ENCODE data around the gene PLCB1.

Gene PLCB1

DNA sequence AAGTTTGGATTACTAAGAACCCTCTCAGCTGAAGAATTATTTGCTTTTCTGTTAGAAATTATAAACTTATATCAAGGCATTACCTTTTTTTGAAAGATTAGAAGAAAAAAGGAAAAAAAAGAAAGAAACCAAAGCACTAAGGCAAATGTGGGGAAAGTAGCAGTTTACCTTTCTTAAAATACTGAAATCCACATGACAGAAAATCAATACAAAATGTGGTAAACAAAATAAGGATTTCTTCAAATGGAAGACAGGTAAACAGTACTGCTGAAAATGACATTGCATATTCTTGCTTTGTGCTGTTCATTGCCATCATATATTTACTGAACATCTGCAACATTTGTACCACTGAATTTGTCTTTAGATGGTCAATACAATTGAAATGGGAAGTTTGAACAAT is 525.6 kb downstream of the PLCB1 start:
- no peak for DNase-seq (ENCODE audit: low read depth in 2 of 2)

DNA sequence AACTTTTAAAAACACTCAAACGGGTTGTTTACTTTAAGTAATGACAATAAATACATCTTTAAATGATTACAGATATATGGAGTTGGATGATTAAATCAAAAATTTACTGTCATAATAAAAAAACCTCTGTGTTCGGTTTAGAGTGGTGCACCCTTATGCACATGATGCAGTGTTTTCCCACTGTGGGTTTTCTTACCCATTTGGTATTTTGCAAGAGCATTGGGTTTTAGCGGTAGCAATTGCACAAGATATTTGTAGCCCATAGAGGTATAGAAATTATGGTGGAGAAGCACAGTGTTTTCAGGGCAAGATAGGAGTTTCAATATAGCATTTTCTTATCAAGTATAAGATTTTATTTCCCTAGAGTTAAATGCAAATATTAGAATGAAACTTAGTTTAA is 526.0 kb downstream of the PLCB1 start:
- no peak for DNase-seq (ENCODE audit: low read depth in 2 of 2)

DNA sequence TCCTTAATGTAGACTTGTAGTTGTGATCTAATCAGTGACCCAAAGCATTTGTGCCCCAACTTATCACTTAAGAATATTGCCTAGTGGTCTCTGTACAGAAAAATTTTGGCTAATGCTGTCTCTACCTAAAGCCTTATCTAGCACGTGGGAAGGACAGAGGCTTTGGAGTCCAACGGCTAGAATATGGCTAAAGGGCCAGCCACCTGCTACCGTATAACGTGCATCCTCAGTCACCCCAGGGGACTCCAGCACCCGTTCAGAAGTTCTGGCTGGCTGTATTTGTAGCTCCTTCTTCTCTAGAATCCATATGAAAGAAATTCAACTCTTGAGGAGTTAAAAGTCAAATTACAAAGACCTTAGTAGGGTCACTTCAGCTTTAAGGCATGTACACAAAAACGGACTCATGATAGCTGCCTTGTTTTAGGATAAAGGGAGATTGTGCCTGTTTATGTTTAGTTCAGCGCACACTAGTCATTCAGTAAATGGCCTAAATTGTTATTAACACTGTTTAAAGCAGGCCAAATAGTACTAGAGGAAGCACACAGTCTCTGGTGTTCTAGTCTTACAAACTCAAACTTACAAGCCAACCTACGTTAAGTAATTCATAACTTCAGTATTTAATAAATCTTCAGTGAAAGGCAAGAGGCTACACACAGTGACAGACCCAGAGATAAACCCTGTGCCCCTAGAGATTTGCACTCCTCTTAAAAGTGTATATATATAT is 529.3 kb downstream of the PLCB1 start:
- DNase-seq (ENCODE audit: low read depth in 2 of 2) = no peak

DNA sequence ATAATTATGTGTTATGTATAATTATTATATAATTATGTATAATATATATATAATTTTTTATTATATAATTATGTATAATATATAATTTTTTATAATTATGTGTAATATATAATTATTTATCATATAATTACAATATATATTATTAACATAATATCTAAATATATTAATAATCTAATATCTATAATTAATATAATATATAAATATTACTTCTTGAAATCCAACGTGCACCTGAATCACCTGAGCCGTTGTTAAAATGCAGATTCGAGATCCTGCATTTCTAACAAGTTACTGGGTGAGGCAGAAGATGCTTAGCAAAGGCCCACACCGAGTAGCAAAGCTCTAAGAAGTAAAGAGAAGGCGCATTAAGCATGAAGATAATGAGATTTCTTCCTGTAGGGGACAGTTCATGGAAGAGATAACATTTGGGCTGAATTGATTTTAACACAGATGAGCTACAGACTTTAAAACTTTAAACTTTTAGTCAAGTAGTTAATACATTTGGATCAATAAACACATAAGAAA is 530.4 kb downstream of the PLCB1 start:
- no peak for DNase-seq (ENCODE audit: low read depth in 2 of 2)

DNA sequence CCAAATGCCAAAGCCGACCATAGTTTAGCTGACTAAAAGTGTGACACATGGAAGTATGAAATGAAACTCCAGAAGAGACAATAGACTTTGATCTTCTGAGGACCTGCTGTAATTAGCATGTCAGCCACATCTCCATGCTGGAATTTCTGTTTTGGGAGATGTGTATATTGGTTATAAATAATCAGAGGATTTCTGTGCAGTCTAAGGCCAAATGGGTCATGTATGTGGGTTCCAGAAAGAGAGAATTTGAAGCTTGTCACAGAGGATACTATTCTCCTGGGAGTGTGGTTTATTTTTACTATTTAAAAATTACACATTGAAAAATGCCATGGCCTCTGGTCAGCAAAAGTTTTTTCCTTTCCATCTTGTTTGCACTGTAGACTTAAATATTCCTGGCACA is 531.4 kb downstream of the PLCB1 start:
- DNase-seq (ENCODE audit: low read depth in 2 of 2) = no peak

DNA sequence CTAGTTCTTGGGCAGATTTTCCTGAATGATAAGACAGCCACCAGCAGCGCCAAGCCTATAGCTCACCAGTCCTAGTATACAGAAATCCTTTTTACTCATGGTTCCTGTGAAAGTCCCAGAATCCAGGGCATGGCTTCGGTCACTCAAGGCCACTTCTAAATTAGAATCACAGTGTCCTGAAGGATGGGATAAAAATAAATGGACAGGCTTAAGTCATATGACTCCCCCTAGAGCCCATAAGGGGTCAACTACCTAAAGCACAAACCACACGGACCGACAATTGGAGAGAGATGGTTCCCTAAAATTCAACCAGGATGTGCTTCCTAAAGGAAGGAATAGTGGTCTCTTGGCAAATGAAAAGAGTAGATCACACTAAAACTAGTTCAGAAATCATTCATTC is 532.7 kb downstream of the PLCB1 start:
- DNase-seq (ENCODE audit: low read depth in 2 of 2) = no peak

DNA sequence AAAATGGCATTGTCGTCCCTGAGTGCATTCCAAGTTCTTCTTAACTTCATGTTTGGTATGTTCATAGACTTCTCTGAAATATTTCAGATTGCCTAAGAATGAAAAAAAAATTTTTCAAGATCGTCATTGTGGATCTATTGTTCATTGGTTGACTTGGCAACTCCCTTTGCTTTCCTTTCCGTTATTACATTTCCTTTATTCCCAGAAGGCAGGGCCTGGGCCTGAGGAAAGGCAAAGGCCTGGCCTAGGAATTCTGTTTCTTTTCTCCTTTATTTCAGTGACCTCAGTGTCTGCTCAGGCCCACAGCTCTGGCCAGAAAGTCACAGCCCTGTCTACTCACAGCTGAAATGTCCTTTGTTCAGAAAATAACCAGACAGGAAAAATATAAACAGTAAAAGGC is 535.2 kb downstream of the PLCB1 start:
- DNase-seq (ENCODE audit: low read depth in 2 of 2) = no peak

DNA sequence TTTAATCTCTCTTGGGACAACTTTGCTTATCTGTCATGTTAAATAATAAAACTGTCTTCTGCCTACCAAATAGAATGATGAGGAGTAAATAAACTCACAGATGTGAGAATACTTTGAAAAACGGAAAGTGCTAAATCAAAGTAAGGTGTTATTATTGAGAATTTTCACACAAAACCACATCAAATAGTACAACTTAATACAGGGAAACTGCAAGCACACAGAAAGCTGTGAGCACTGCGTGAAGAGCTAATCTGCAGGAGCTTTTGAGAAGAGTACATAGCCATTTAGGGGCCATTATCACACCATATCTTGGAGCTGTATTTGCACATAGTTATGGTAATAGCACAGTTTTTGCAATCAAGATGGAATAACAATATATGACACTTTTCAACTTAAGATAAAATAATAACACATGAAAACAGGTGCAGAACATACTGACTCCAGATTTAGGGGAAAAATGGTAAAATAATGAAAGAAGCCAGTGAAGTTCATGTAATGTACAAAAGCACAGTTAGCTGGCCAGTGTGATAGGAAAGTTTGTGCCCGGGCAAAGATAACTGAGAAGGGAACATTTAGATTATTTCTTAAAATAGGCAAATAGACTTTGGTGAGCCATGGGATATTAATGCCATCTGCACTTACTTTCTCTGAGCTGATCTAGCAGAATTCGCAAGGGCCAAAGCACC is 538.3 kb downstream of the PLCB1 start:
- DNase-seq (ENCODE audit: low read depth in 2 of 2) = no peak

DNA sequence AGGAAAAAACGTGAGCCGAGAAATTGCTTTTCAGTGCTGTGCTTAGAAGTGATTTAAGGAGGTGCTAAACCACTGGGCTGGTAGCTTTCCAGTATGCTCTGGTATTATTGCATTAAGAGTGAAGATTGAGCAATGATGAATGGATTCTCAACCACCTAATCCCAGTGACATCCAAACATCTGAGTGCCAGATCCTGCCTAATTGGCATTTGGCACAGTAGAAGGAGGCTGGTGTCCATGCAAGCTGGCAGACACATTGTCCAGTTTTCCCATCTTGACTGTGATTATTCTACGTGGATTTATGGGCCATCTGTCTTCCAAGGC is 538.8 kb downstream of the PLCB1 start:
- no peak for DNase-seq (ENCODE audit: low read depth in 2 of 2)

DNA sequence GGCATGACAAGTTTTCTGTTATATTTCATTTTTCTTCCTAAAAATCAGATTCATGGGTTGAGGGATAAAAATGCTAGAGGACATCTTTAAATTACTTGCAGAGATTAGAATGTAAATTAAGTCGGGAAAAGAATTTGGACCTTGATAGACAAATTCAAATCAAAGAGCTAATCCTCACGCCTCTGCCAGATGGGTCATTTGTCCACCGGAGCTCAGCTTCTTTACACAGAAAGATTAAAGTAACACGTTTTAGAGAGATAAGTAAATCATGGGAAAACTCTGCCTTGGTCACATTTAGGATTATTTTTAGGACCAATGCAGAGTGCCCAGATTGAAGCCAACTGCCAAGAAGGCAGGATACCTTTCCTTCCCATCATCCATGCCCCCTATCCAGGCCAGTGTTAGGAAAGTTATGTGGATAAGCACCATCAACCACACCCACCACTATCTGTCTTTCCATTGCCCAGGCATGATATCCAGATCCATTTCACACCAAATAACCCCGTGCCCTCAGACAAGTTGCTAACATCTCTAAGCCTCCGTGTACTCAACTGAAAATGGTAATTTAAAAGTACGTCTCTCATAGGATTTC is 539.4 kb downstream of the PLCB1 start:
- no peak for DNase-seq (ENCODE audit: low read depth in 2 of 2)

DNA sequence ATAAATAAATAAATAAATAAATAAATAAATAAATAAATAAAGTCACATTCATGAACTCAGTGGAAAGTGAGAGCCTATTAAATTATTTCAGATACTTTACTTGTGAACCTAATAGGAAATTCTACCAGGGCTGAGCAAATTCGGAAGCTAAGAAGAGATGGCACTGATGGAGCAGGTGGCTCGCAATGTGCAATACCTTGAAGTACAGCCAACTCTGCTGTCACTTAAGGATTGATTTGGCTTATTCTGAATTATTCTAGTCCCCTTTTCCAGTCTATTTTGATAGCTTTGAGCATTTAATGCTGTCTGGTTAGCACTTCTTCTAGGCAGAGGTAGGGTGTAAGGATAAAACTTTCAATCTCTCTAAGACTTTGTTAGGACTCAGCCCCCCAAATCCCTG is 541.0 kb downstream of the PLCB1 start:
- DNase-seq (ENCODE audit: low read depth in 2 of 2) = no peak

DNA sequence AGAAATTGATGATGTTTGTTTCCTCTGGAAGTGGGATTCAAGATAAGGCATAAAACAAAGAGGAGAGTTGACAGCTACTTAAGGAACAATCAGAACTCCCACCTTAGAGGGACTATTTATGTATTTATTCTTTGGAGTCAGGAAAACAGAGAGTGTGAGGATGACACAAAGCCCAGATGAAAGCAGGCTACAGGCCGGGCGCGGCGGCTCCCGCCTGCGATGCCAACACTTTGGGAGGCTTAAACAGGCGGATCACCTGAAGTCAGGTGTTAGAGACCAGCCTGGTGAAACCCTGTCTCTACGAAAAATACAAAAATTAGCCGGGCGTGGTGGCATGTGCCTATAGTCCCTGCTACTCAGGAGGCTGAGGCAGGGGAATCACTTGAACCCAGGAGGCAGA is 543.8 kb downstream of the PLCB1 start:
- no peak for DNase-seq (ENCODE audit: low read depth in 2 of 2)

DNA sequence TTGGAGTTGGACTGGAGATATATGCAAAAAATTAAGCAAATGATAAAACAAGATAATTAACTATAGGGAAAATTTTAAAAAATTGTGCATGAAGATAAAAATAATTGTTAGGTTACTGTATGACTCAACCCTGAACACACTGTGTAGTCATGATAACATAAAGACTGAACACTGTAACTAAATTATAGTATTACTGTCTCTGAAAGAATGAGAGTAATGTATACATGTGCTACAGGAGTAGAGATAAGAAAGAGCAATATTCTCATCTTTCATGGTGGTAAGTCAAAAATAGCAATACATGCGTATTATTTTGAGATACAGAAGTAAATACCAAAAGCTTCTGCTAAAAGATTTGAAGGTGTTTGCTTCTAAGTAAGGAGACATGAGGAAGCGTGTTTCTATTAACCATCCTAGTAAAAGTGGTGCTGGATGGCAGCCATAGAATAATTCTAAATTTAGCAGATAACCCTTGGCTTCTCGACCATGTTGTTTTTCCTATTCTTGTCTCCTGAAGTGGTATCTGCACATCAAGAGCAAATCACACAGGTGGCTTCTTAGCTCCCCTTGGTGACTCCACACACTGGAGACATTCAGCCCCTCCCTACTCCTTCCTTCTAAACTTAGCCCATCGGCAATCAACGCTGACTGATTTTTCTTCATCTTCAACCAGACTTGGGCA is 546.2 kb downstream of the PLCB1 start:
- DNase-seq (ENCODE audit: low read depth in 2 of 2) = no peak

DNA sequence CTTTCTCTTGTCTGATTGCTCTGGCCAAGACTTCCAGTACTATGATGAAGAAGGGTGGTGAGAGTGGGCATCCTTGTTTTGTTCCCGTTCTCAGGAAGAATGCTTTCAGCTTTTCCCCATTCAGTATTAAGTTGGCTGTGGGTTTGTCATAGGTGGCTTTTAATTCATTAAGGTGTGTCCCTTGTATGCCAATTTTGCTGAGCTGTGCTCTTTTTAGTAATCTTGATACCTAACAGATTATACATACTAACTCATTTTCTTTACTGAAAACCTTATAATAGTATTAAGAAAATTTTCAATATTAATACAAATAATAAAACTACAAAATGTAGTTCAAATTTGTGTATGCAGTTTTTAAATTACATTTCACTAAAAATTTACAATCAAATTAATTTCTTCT is 557.3 kb downstream of the PLCB1 start:
- DNase-seq (ENCODE audit: low read depth in 2 of 2) = no peak

DNA sequence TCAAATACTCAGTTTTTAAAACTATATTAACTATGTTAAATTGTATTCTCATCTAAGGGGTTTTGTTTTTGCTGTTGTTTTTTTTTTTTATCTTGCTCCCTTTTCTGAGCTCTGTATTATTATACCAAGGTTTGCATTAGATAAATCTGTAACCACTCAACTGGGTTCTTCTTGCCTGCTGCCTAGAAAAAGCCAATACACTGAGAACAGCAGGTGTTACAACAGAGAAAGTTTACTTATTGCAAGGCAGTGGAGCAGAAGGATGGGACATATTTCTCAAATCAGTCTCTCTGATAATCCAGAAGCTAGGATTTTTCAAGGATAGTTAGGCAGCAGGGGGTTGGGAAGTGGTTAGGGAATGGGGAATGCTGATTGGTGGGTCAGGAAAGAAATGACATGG is 558.0 kb downstream of the PLCB1 start:
- DNase-seq (ENCODE audit: low read depth in 2 of 2) = no peak

DNA sequence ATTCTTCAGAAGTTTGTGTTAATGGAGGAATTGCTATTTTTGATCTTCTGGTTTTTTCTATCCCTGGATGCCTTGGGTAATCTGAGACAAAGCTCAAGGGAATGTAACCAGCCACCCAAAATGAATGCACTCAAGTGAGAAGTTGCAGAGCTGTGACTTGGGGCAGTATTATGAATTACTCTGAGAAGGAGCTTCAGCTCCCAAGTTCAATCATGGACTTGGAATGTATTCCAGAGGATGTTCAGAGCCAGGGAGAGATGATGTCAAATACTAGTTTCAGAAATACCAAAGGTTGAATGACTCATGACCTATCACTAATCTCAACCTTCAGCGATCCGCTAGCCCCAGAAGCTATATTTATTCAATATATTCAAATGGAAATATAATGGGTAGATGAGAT is 561.6 kb downstream of the PLCB1 start:
- no peak for DNase-seq (ENCODE audit: low read depth in 2 of 2)

DNA sequence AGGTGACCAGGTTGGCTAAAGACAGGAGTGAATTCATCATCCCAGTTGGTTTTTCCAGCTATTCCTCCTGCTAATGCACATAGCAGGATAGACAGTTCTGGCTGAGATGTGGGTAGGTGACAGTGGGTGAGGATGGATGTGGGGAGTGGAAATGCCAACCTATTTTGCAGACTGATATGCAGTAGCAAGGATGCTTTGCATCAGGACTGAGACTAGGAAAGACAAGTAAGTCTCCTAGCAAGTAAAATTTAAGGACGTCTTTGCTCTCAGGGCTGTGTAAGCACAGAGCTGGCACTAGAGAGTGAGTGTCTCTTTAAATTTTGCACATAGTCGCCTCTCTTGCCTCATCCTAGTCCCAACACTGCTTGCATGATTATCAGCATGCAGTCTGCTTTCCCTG is 568.7 kb downstream of the PLCB1 start:
- DNase-seq (ENCODE audit: low read depth in 2 of 2) = no peak

DNA sequence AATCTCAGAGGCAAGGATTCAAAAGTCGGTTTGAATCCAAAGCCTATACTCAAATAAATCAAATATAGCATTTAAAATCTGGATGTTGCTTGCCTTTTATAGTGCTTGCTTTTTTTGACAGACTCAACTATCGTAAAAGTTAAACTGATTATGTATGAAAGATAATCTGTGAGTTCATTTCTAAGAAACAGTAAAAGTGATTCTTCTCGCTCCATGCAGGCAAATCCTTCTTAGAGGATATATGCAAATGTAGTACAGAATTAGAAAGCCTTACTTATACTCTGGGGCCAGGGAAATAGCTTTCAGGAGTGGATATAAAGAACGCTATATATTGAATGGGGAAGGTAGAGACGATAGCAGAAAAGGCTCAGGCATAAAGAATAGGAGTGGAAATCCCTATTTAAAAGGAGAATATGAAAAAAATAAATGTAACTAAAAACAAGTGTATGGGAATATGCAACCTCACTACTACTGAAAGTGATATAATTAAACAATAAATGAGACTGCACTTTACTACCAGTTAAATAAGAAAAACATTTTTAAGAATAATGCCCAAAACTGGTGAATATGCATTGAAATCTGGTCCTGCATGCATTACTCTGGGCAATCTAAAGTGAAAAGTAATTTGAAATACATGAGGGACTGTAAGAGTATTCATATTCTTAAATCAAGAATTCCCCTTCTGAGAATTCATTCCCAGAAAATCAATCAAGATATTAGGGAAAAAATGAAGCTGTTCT is 575.1 kb downstream of the PLCB1 start:
- DNase-seq (ENCODE audit: low read depth in 2 of 2) = no peak

DNA sequence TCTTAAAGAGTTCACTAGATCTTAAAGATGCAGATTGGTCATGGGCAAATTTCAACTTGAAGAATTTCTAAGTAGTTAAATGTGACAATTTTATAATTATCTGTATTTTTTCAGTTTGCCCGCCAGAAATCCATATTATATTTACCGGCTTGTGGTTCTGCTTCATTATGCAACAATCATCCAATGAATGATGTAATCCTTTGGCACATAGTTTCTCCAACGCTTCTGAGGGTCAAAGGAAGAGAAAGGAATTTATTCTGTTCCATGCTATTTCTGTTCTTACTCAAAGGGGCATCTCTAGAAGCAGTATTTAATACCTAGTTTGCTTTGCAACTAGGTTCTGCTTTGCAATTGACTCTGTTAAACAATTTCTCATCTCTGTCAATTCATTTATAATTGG is 577.6 kb downstream of the PLCB1 start:
- DNase-seq (ENCODE audit: low read depth in 2 of 2) = no peak

DNA sequence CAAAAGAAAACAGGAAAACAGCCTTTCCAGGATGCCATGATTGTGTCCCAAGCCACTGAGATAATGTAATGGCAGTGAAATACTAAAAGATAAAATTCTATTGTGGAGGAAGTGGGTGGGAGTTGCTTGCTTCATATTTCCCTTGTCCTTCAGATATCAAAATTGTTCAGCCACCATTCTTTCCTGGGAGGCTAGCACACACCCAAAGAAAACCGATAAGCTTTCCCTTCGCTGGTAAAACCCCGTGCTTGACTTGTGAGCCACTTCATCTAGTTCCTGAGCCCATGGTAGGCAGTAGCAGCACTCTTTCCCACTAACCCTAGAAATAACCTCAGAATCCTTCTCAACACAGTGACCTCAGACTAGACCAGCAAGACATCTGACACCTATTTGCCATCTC is 579.4 kb downstream of the PLCB1 start:
- DNase-seq (ENCODE audit: low read depth in 2 of 2) = no peak

DNA sequence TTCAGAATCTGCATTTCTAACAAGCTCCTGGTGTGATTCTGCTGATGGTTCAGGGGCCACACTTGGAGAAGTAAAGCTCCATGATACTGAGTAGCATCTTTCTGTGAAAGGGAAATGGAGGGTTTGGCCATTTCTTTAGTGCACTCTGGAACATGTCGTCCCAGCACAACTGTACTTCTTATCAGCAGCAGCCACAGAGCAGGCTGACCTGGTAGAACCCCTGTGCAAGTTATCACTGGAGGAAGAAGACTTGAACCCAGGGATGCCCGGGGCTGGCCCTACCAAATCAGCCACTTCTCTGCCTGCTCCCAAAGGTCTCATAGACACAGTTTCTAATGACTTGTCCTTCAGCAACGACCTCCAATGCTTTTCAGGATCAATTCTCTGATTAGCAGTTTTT is 582.1 kb downstream of the PLCB1 start:
- no peak for DNase-seq (ENCODE audit: low read depth in 2 of 2)

DNA sequence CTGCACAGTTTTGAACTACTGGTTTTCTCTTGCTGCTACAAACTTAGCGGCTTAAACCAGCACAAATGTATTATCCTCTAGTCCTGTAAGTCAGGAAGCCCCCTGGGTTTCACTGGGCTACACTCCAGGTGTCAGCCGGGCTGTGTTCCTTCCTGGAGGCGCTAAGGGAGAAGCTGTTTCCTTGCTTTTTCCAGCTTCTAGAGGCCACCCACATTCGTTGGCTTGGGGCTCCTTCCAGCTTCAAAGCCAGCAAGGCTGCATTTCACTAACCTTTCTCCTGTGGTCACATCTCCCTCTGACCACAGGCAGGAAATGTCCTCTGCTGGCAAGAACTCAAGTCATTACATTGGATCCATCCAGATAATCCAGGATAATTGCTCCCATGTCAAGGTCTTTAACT is 586.2 kb downstream of the PLCB1 start:
- DNase-seq (ENCODE audit: low read depth in 2 of 2) = no peak
